WERI-Rb-1 (cell line): ENCODE measurements around the gene NEIL3.

ENCODE experiments used
- DNase-seq: peaks from one replicate; pipeline ENCODE4 v3.0.0-alpha.2; 2020
- H3K27ac ChIP-seq: fragments of 250-450 bp; sonication (Bioruptor Pico); 2 replicates; pipeline ENCODE4 v1.5.1; 2020; ENCODE audit warnings: mild to moderate bottlenecking, moderate library complexity
- H3K27me3 ChIP-seq: fragments of 250-450 bp; sonication (Bioruptor Pico); 2 replicates; pipeline ENCODE4 v1.5.1; 2021; ENCODE audit warnings: mild to moderate bottlenecking, low read depth, moderate library complexity; ENCODE audit not compliant: insufficient read depth, severe bottlenecking
- H3K36me3 ChIP-seq: fragments of 250-450 bp; sonication (Bioruptor Pico); 2 replicates; pipeline ENCODE4 v1.5.1; 2020; ENCODE audit warnings: mild to moderate bottlenecking, moderate library complexity
- H3K4me3 ChIP-seq: 2 replicates; pipeline ENCODE4 v1.5.1; 2011; ENCODE audit warnings: low read depth, mild to moderate bottlenecking, control low read depth, low read length
- H3K9me3 ChIP-seq: fragments of 250-450 bp; sonication (Bioruptor Pico); 2 replicates; pipeline ENCODE4 v1.5.1; 2021; ENCODE audit warnings: mild to moderate bottlenecking, moderate library complexity; ENCODE audit not compliant: severe bottlenecking
- CTCF ChIP-seq: IDR thresholded peaks from 2 replicates; pipeline ENCODE4 v1.5.1; 2011; ENCODE audit warnings: low read depth, mild to moderate bottlenecking, control low read depth, inconsistent platforms, low read length

The NEIL3 gene

GRCh38 chr4:177385576-177386277 lies 76.1 kb downstream of the NEIL3 start:
- Histone ChIP-seq H3K36me3 (no peaks in the 10 kb centered on the region), H3K27me3 (no peaks in the 10 kb centered on the region), H3K27ac (no peak overlapping the region), H3K4me3 (no peak overlapping the region), H3K9me3 (no peaks in the 10 kb centered on the region)
- TF ChIP-seq CTCF, result no peak
- DNase-seq, result no peak

- H3K9me3 ChIP-seq, result no peaks in the 10 kb centered on the region
- no peak for TF ChIP-seq CTCF
- DNase-seq, result no peak
- H3K27me3 ChIP-seq, result no peaks in the 10 kb centered on the region
- H3K36me3 ChIP-seq, result no peaks in the 10 kb centered on the region
- H3K27ac ChIP-seq, result no peak overlapping the region
- H3K4me3 ChIP-seq, result no peak overlapping the region
These were observed 76.7 kb downstream of the NEIL3 start for GRCh38 chr4:177386278-177386815.

GRCh38 chr4:177391287-177391686 lies 81.6 kb downstream of the NEIL3 start:
- Histone ChIP-seq H3K9me3 (no peaks in the 10 kb centered on the region), H3K27ac (no peak overlapping the region), H3K36me3 (no peaks in the 10 kb centered on the region), H3K4me3 (no peak overlapping the region), H3K27me3 (no peaks in the 10 kb centered on the region)
- no peak for TF ChIP-seq CTCF
- DNase-seq, result no peak

- DNase-seq, result no peak
- no peaks in the 10 kb centered on the region for H3K27me3 ChIP-seq
- no peak for TF ChIP-seq CTCF
- no peaks in the 10 kb centered on the region for H3K9me3 ChIP-seq
- no peaks in the 10 kb centered on the region for H3K36me3 ChIP-seq
- no peak overlapping the region for H3K4me3 ChIP-seq
- no peak overlapping the region for H3K27ac ChIP-seq
These were observed 82.3 kb downstream of the NEIL3 start for GRCh38 chr4:177391953-177392352.

GRCh38 chr4:177393236-177393635 lies 83.6 kb downstream of the NEIL3 start:
- Histone ChIP-seq H3K27ac (no peak overlapping the region), H3K27me3 (no peaks in the 10 kb centered on the region), H3K36me3 (no peaks in the 10 kb centered on the region), H3K9me3 (no peaks in the 10 kb centered on the region), H3K4me3 (no peak overlapping the region)
- DNase-seq, result no peak
- TF ChIP-seq CTCF, result no peak

GRCh38 chr4:177396352-177396751 lies 86.7 kb downstream of the NEIL3 start:
- no peak for DNase-seq
- Histone ChIP-seq H3K4me3 (no peak overlapping the region), H3K9me3 (no peaks in the 10 kb centered on the region), H3K36me3 (no peaks in the 10 kb centered on the region), H3K27me3 (no peaks in the 10 kb centered on the region), H3K27ac (no peak overlapping the region)
- TF ChIP-seq CTCF, result no peak
